ENCODE results near the gene KRTAP10-8. TPM values are rescaled to one million over a fixed set of nuclear protein-coding genes. Genes with fewer than 3 reads are reported as not detected.
A peak's percentile ranks its signal among the peaks of the same experiment; 100 is the strongest.

KRTAP10-8 gene
- total RNA-seq, 4 donors from 2014 or later: not detected

DNA sequence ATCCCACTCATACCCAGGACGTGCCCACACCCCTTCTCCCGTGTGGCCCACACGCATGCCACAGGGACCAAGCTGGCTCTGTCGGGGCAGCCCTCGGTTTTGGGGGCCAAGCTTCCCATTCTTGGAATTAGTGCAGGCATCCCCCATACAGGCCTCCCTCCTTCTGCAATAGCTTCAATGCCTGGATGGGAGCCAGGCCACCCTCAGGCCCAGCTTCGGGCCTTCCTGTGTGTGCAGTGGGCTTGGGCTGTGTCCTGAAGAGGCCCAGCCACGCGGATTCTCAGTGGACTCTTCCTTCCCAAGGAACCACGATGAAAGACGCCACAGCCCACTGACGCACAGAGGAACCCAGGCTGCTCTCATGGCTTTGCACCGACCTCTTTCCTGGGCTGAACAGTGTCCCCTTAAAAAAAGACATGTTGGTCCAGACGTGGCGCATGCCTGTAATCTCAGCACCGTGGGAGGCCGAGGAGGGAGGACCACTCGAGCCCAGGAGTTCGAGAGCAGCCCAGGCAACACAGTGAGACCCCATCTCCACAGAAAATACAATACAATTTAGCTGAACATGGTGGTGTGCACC, 37.7 kb downstream of the KRTAP10-8 start:
- Histone ChIP-seq H3K36me3 (no peaks in the 10 kb centered on the region), H3K9me3 (peaks cover 0 to 9% (median 4%) of the 10 kb centered on the region in 4 donors), H3K4me3 (no peak overlapping the region), H3K27ac (replicated peaks in 1 of 4) (no peak overlapping the region), H3K27me3 (peaks cover 0 to 67% (median 0%) of the 10 kb centered on the region in 4 donors), H3K4me1 (no peaks in the 10 kb centered on the region)
- peak; percentile 60 for DNase-seq (ENCODE audit: extremely low spot score)
- TF ChIP-seq, protein P1, sequence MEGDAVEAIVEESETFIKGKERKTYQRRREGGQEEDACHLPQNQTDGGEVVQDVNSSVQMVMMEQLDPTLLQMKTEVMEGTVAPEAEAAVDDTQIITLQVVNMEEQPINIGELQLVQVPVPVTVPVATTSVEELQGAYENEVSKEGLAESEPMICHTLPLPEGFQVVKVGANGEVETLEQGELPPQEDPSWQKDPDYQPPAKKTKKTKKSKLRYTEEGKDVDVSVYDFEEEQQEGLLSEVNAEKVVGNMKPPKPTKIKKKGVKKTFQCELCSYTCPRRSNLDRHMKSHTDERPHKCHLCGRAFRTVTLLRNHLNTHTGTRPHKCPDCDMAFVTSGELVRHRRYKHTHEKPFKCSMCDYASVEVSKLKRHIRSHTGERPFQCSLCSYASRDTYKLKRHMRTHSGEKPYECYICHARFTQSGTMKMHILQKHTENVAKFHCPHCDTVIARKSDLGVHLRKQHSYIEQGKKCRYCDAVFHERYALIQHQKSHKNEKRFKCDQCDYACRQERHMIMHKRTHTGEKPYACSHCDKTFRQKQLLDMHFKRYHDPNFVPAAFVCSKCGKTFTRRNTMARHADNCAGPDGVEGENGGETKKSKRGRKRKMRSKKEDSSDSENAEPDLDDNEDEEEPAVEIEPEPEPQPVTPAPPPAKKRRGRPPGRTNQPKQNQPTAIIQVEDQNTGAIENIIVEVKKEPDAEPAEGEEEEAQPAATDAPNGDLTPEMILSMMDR (IDR thresholded peaks at IDR 0.05): no peak
- TF ChIP-seq EP300 (IDR thresholded peaks at IDR 0.05) (no peak), POLR2A (IDR thresholded peaks at IDR 0.05; ENCODE audit: low read depth) (no peak), POLR2AphosphoS5 (IDR thresholded peaks at IDR 0.05) (no peak)
- intact Hi-C loops (cut with DNase I): no loop called here
- WGBS: 87% methylated on average over 12 of the region's 18 CpGs

DNA sequence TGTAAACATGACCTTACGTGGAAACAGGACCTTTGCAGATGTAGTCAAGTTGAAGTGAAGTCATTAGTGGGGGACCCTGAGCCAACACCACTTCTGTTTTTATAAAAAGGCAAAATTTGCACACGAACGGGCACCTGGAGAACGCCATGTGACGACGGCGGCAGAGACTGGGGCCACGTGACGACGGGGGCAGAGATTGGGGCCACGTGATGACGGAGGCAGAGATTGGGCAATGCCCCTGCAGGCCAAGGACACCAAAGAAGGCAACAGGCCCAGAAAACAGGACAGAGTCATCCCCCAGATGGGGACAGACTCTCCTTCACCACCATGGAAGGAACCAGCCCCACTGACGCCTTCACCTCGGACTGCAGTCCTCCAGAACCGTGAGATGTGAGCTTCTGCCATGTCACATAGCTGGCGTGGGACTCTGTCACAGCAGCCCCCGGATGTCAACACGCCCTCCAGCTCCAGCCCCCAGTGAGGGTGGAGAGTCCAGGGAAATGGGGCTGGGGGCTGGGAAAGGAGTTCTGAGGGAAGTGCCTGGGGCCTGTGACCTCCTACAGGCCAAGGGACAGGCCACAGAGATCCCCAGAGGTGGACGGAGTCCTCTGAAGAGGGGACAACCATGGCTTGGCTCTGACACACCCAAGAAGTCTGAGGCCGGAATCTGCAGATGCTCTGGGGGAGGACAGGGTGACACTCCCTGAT, 38.5 kb downstream of the KRTAP10-8 start:
- 91% methylated on average over 20 of the region's 20 CpGs for WGBS
- H3K27ac ChIP-seq (replicated peaks in 1 of 4): no peak overlapping the region
- no peak overlapping the region for H3K4me3 ChIP-seq
- peaks cover 0 to 1% (median under 1%) of the 10 kb centered on the region in 4 donors for H3K9me3 ChIP-seq
- no peaks in the 10 kb centered on the region for H3K4me1 ChIP-seq
- intact Hi-C loops (cut with DNase I): no loop called here
- H3K27me3 ChIP-seq: peaks cover 0 to 70% (median 0%) of the 10 kb centered on the region in 4 donors
- H3K36me3 ChIP-seq: no peaks in the 10 kb centered on the region
- TF ChIP-seq, protein P1 (IDR thresholded peaks at IDR 0.05): no peak
- TF ChIP-seq POLR2A (IDR thresholded peaks at IDR 0.05; ENCODE audit: low read depth) (no peak), POLR2AphosphoS5 (IDR thresholded peaks at IDR 0.05) (no peak), EP300 (IDR thresholded peaks at IDR 0.05) (no peak)
- peak; percentile 91 for DNase-seq (ENCODE audit: extremely low spot score)

DNA sequence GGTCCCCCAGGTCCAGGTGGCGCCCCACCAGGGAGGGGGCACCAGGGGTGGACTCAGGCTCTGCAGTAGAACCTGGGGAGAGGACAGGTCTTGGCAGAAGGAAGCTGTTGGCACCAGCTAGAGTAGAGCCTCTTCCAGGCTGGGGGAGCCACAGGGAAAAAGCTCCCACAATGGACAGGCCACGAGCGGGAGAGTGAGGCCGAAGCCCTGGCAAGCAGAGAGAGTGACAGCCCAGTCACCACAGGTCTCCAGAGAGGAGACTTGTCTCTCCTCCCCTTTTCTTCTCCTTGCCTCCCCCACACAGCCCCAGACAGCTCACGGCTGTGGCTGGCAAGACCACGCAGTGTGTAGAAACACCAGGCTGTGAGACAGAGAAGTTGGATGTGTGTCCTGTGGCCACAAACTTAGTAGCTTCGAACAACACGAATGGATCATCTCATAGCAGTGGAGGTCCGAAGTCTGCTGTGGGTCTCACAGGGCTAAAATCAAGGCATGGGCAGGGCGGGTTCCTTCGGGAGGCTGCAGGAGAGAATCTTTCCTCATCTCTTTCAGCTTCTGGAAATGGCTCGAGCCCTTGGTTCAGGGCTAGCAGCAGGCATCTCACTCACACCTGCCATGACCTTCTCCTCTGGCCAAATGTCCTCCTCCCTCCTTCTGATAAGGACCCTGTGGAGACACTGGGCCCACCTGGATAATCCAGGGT, 39.2 kb downstream of the KRTAP10-8 start:
- peaks cover 0 to 3% (median 1%) of the 10 kb centered on the region in 4 donors for H3K9me3 ChIP-seq
- peak; percentile 89 for DNase-seq (ENCODE audit: extremely low spot score)
- WGBS: 93% methylated on average over 11 of the region's 12 CpGs
- H3K36me3 ChIP-seq: no peaks in the 10 kb centered on the region
- H3K27ac ChIP-seq (replicated peaks in 1 of 4): no peak overlapping the region
- no peak overlapping the region for H3K4me3 ChIP-seq
- H3K27me3 ChIP-seq: peaks cover 0 to 70% (median 0%) of the 10 kb centered on the region in 4 donors
- no peaks in the 10 kb centered on the region for H3K4me1 ChIP-seq
- TF ChIP-seq POLR2AphosphoS5 (IDR thresholded peaks at IDR 0.05) (no peak), POLR2A (IDR thresholded peaks at IDR 0.05; ENCODE audit: low read depth) (no peak)
- intact Hi-C loops (cut with DNase I): no loop called here

DNA sequence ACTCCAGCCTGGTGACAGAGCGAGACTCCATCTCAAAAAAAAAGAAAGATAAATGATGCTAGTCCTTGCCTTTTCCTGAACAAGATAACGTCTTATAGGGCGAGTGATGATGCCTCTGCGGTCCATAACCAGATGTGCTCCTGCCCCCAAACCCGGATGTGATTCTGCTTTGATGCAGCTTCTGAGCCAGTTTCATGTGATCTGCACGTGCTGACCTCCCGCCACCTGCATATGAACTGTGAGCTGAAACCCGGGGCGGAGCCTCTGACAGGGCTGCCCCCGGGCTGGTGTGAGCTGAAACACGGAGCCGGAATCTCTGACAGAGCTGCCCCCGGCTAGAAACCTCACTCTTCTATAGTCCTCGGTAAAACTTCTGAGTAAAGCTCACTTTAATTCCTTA, 41.2 kb downstream of the KRTAP10-8 start:
- intact Hi-C loops (cut with DNase I): no loop called here
- no peaks in the 10 kb centered on the region for H3K36me3 ChIP-seq
- H3K27ac ChIP-seq (replicated peaks in 1 of 4): no peak overlapping the region
- peak; percentile 55 for DNase-seq (ENCODE audit: extremely low spot score)
- H3K4me3 ChIP-seq: no peak overlapping the region
- WGBS: 58% methylated on average over 14 of the region's 14 CpGs
- peaks cover 0 to 66% (median 0%) of the 10 kb centered on the region in 4 donors for H3K27me3 ChIP-seq
- no peak for TF ChIP-seq POLR2AphosphoS5 (IDR thresholded peaks at IDR 0.05)
- TF ChIP-seq POLR2A (IDR thresholded peaks at IDR 0.05; ENCODE audit: low read depth): no peak
- TF ChIP-seq, protein P1 (IDR thresholded peaks at IDR 0.05): no peak
- no peak for TF ChIP-seq EP300 (IDR thresholded peaks at IDR 0.05)
- H3K9me3 ChIP-seq: peaks cover 0 to 13% (median 6%) of the 10 kb centered on the region in 4 donors
- H3K4me1 ChIP-seq: no peaks in the 10 kb centered on the region
